Vagina (tissue), 2 donors: Measurements from ENCODE around the gene EIF4H. TPM values are rescaled to one million over a fixed set of nuclear protein-coding genes. Genes with fewer than 3 reads are reported as not detected.

Experiments
- DNase-seq, 2 donors: peaks; one replicate each; pipeline ENCODE4 v3.0.0-alpha.2; 2017; ENCODE audit errors: extremely low spot score in 2 of 2
- H3K27ac ChIP-seq: fragments of 200-600 bp; sonication (generic); one replicate; pipeline ENCODE4 v1.5.1; 2019
- H3K27me3 ChIP-seq: fragments of 200-600 bp; sonication (generic); one replicate; pipeline ENCODE4 v1.5.1; 2019
- H3K36me3 ChIP-seq, 2 donors: fragments of 200-600 bp; sonication (generic); one replicate each; pipeline ENCODE4 v1.5.1; 2017 to 2019
- H3K4me1 ChIP-seq: fragments of 200-600 bp; sonication (generic); one replicate; pipeline ENCODE4 v1.5.1; 2019
- H3K4me3 ChIP-seq, 2 donors: fragments of 200-600 bp; sonication (generic); 1 replicate in 1 of 2; 2 replicates in 1 of 2; pipeline ENCODE4 v1.5.1; 2016 to 2019
- H3K9me3 ChIP-seq: fragments of 200-600 bp; sonication (generic); one replicate; pipeline ENCODE4 v1.5.1; 2019
- CTCF ChIP-seq, 3 experiments: fragments of 450-650 bp in 2 of 3; fragments of 200-600 bp in 1 of 3; sonication (generic) in 1 of 3; IDR thresholded peaks; one replicate each; pipeline ENCODE4 v1.5.1; 2017 to 2019; ENCODE audit warnings: antibody characterized with exemption in 3 of 3, mild to moderate bottlenecking in 2 of 3, moderate library complexity in 2 of 3
- POLR2A ChIP-seq, 2 donors: fragments of 450-650 bp; IDR thresholded peaks; one replicate each; pipeline ENCODE4 v1.6.1; 2017; ENCODE audit warnings: antibody characterized with exemption in 2 of 2, mild to moderate bottlenecking in 2 of 2, moderate library complexity in 2 of 2
- POLR2AphosphoS5 ChIP-seq, 2 donors: sonication (generic); formaldehyde crosslinking; IDR thresholded peaks; one replicate each; pipeline ENCODE4 v1.9.0; 2017; ENCODE audit warnings: antibody characterized with exemption in 2 of 2, mild to moderate bottlenecking in 2 of 2, low read depth in 1 of 2; ENCODE audit not compliant: insufficient read depth in 1 of 2
- intact Hi-C: fragments of 100-400 bp; cut with DNase I; formaldehyde crosslinking; loops from one replicate; pipeline ENCODE4 v1.15.1; 2023
- total RNA-seq: library from RNA; depleted of rRNA; stranded (reverse); fragments of >200 nt; gene quantifications from one replicate; pipeline ENCODE4 v1.2.3, GENCODE V29; 2016

EIF4H gene
- total RNA-seq, 1 donor from 2014 or later, result 139 TPM

GRCh38 chr7:74215921-74216320, 41.8 kb downstream of the EIF4H start:
- intact Hi-C loops, result no loop called here
- H3K27ac ChIP-seq, result no peak overlapping the region
- no peak for TF ChIP-seq POLR2AphosphoS5 (IDR thresholded peaks at IDR 0.05; ENCODE audit: insufficient read depth in 1 of 2, low read depth in 1 of 2)
- TF ChIP-seq POLR2A (IDR thresholded peaks at IDR 0.05), result no peak
- TF ChIP-seq CTCF (IDR thresholded peaks at IDR 0.05), result no peak

GRCh38 chr7:74216361-74216761, 42.2 kb downstream of the EIF4H start:
- Histone ChIP-seq H3K27ac (no peak overlapping the region), H3K4me3 (no peak overlapping the region), H3K27me3 (no peaks in the 10 kb centered on the region), H3K4me1 (no peaks in the 10 kb centered on the region), H3K36me3 (no peaks in the 10 kb centered on the region), H3K9me3 (no peaks in the 10 kb centered on the region)
- TF ChIP-seq POLR2AphosphoS5 (IDR thresholded peaks at IDR 0.05; ENCODE audit: insufficient read depth in 1 of 2, low read depth in 1 of 2), result no peak
- no peak for TF ChIP-seq CTCF (IDR thresholded peaks at IDR 0.05)
- intact Hi-C loops, result no loop called here
- no peak for DNase-seq

More at GRCh38 chr7:74215921-74216320, 41.8 kb downstream of the EIF4H start:
- no peaks in the 10 kb centered on the region for H3K27me3 ChIP-seq
- no peak overlapping the region for H3K4me3 ChIP-seq
- H3K4me1 ChIP-seq, result peaks cover 2% of the 10 kb centered on the region
- no peak for DNase-seq
- no peaks in the 10 kb centered on the region for H3K36me3 ChIP-seq
- no peaks in the 10 kb centered on the region for H3K9me3 ChIP-seq

DNA sequence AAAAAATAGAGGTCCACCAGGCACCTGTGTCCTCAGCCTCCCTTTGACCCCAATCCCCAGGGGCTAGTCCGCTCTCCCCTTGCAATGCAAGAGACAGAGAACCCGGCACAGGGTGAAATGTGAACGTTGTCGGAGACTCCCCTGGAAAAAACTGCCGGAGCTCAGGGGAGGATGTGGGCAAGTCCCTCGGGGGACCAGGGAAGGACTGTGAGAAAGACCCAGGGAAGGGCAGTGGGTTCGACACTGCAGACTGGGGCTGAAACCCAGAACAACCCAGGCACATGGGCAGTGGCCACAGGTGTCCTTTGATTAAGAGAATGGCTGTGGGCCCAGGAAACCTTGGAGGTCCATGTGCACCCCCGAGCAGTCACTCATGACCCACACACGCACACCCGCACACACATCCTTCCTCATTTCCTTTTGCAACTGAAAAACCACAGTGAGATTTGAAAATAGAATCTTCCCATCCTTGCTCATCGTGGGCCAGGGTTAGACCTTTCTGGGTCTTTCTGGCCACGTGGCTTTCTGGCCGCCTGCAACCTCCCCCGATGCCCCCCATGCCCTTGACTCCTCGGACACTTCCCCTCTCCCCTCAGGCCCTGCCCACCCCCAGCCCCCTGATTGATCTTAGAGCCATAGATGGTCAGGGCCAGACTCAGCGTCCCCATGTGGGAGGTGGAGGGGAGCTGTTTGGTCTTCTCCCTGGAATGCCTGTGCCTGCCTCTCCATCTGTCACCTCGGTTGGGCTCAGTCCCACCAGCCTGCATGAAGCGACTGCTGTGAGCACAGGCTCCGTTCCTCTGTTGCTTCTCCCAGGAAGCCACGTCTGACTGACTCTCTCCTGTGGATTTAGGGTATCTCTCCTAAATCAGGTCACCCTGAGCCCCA, 43.5 kb downstream of the EIF4H start:
- Histone ChIP-seq H3K27ac (no peak overlapping the region), H3K9me3 (no peaks in the 10 kb centered on the region), H3K27me3 (no peaks in the 10 kb centered on the region), H3K4me3 (no peak overlapping the region), H3K36me3 (no peaks in the 10 kb centered on the region), H3K4me1 (no peaks in the 10 kb centered on the region)
- TF ChIP-seq POLR2A (IDR thresholded peaks at IDR 0.05) (no peak), CTCF (IDR thresholded peaks at IDR 0.05) (no peak), POLR2AphosphoS5 (IDR thresholded peaks at IDR 0.05; ENCODE audit: insufficient read depth in 1 of 2, low read depth in 1 of 2) (no peak)
- DNase-seq, result no peak
- intact Hi-C loops, result no loop called here

- DNase-seq, result no peak
- H3K9me3 ChIP-seq, result no peaks in the 10 kb centered on the region
- H3K27me3 ChIP-seq, result no peaks in the 10 kb centered on the region
- H3K36me3 ChIP-seq, result no peaks in the 10 kb centered on the region
- TF ChIP-seq POLR2A (IDR thresholded peaks at IDR 0.05), result no peak
- TF ChIP-seq CTCF (IDR thresholded peaks at IDR 0.05), result no peak
- TF ChIP-seq POLR2AphosphoS5 (IDR thresholded peaks at IDR 0.05; ENCODE audit: insufficient read depth in 1 of 2, low read depth in 1 of 2), result no peak
- H3K4me1 ChIP-seq, result no peaks in the 10 kb centered on the region
- no peak overlapping the region for H3K27ac ChIP-seq
- intact Hi-C loops, result no loop called here
- H3K4me3 ChIP-seq, result no peak overlapping the region
Observed at GRCh38 chr7:74218343-74218698, 44.2 kb downstream of the EIF4H start.

- H3K9me3 ChIP-seq, result no peaks in the 10 kb centered on the region
- TF ChIP-seq CTCF (IDR thresholded peaks at IDR 0.05), result no peak
- DNase-seq, result no peak
- H3K27ac ChIP-seq, result no peak overlapping the region
- H3K4me1 ChIP-seq, result no peaks in the 10 kb centered on the region
- no peak overlapping the region for H3K4me3 ChIP-seq
- H3K27me3 ChIP-seq, result no peaks in the 10 kb centered on the region
- H3K36me3 ChIP-seq, result no peaks in the 10 kb centered on the region
- intact Hi-C loops, result no loop called here
Observed at GRCh38 chr7:74219416-74219815, 45.3 kb downstream of the EIF4H start.
